Suprapubic skin (tissue), 3 donors: Measurements from ENCODE around the gene DVL1.

Source experiments
- POLR2A ChIP-seq, 2 donors: fragments of 450-650 bp; IDR thresholded peaks; one replicate each; pipeline ENCODE4 v1.6.1; 2017; ENCODE audit warnings: antibody characterized with exemption in 2 of 2, mild to moderate bottlenecking in 2 of 2, moderate library complexity in 2 of 2
- TF ChIP-seq, protein P1 (sequence below), 2 donors: fragments of 200-600 bp in 1 of 2; fragments of 450-650 bp in 1 of 2; sonication (generic) in 1 of 2; IDR thresholded peaks; one replicate each; pipeline ENCODE4 v1.5.1; 2016 to 2019; ENCODE audit warnings: antibody characterized with exemption in 2 of 2, mild to moderate bottlenecking in 1 of 2, moderate library complexity in 1 of 2

- TF ChIP-seq, protein P1, sequence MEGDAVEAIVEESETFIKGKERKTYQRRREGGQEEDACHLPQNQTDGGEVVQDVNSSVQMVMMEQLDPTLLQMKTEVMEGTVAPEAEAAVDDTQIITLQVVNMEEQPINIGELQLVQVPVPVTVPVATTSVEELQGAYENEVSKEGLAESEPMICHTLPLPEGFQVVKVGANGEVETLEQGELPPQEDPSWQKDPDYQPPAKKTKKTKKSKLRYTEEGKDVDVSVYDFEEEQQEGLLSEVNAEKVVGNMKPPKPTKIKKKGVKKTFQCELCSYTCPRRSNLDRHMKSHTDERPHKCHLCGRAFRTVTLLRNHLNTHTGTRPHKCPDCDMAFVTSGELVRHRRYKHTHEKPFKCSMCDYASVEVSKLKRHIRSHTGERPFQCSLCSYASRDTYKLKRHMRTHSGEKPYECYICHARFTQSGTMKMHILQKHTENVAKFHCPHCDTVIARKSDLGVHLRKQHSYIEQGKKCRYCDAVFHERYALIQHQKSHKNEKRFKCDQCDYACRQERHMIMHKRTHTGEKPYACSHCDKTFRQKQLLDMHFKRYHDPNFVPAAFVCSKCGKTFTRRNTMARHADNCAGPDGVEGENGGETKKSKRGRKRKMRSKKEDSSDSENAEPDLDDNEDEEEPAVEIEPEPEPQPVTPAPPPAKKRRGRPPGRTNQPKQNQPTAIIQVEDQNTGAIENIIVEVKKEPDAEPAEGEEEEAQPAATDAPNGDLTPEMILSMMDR (IDR thresholded peaks at IDR 0.05) = no peak
- TF ChIP-seq POLR2A (IDR thresholded peaks at IDR 0.05) = no peak
Observed at GRCh38 chr1:1388078-1388472, 38.9 kb upstream of the DVL1 start.
